GM12878 (cell line): ENCODE measurements around the gene PTK7. TPM values are rescaled to one million over a fixed set of nuclear protein-coding genes. Genes with fewer than 3 reads are reported as not detected.
A peak's percentile ranks its signal among the peaks of the same experiment; 100 is the strongest.

Experiments
- ATAC-seq: fragments of 200-7000 bp; cut with Tn5 transposase; 3 replicates; pipeline ENCODE4 v1.9.1; 2020; ENCODE audit warnings: mild to moderate bottlenecking, moderate library complexity
- BruUV-seq: library from RNA; stranded (reverse); fragments of 400-500 nt; replicated peaks from 2 replicates; lab custom pipeline; 2021; lab: Mats Ljungman, UMichigan
- CTCF ChIA-PET: fragments of 300-600 bp; sonication (Branson Sonifier 250); formaldehyde crosslinking; extraction: SDS; loops from one replicate; lab custom pipeline; 2021; ENCODE audit warnings: inconsistent platforms; lab: Yijun Ruan, JAX
- POLR2A ChIA-PET: fragments of 350-600 bp; formaldehyde crosslinking; extraction: SDS; loops from one replicate; lab custom pipeline; 2021; ENCODE audit warnings: inconsistent platforms; lab: Charles Lee
- RAD21 ChIA-PET: fragments of 300-600 bp; sonication (Branson Sonifier 250); formaldehyde crosslinking; loops from one replicate; lab custom pipeline; 2023; ENCODE audit warnings: antibody characterized with exemption; ENCODE audit not compliant: unreplicated experiment; lab: Charles Lee
- SMC1A ChIA-PET: fragments of 300-600 bp; sonication (Branson Sonifier 250); formaldehyde crosslinking; loops from one replicate; lab custom pipeline; 2023; ENCODE audit not compliant: unreplicated experiment, uncharacterized antibody; lab: Charles Lee
- DNase-seq: peaks from one replicate; pipeline ENCODE4 v3.0.0-alpha.2; 2011; ENCODE audit warnings: low read depth, low spot score
- FAIRE-seq: peaks from 3 replicates; lab custom pipeline; 2011; peaks lifted over from hg19 to GRCh38; lab: Jason Lieb, UNC
- H2AFZ ChIP-seq: 2 replicates; pipeline ENCODE4 v1.6.0; 2011; ENCODE audit warnings: low read depth, low read length, control low read depth; ENCODE audit not compliant: control insufficient read depth
- H3K27ac ChIP-seq: 2 replicates; pipeline ENCODE4 v1.5.1; 2011; ENCODE audit warnings: control low read depth; ENCODE audit not compliant: control insufficient read depth, insufficient read depth
- H3K27me3 ChIP-seq, 2 experiments: replicated peaks in 1 of 2; 2 replicates each; pipeline versions ENCODE4 v1.6.0 to v1.6.1; 2011; ENCODE audit warnings: low read length in 1 of 2; ENCODE audit not compliant: control insufficient read depth in 2 of 2, insufficient read depth in 2 of 2
- H3K36me3 ChIP-seq, 2 experiments: 2 replicates each; pipeline ENCODE4 v1.5.1; 2011; ENCODE audit warnings: low read length in 1 of 2; ENCODE audit not compliant: control insufficient read depth in 2 of 2, insufficient read depth in 2 of 2
- H3K4me1 ChIP-seq: 2 replicates; pipeline ENCODE4 v1.6.1; 2011; ENCODE audit warnings: mild to moderate bottlenecking, low read length, moderate library complexity, mixed read lengths; ENCODE audit not compliant: control insufficient read depth, insufficient read depth
- H3K4me2 ChIP-seq: 2 replicates; pipeline ENCODE4 v1.6.0; 2011; ENCODE audit warnings: control low read depth; ENCODE audit not compliant: control insufficient read depth, insufficient read depth
- H3K4me3 ChIP-seq: fragments of 200-600 bp; sonication (generic); 2 replicates; pipeline ENCODE4 v1.5.1; 2016
- H3K79me2 ChIP-seq: 2 replicates; pipeline ENCODE4 v1.6.0; 2011; ENCODE audit warnings: low read length; ENCODE audit not compliant: control insufficient read depth, insufficient read depth
- H3K9ac ChIP-seq: 2 replicates; pipeline ENCODE4 v1.8.0; 2011; ENCODE audit warnings: low read length, control low read depth, mixed read lengths; ENCODE audit not compliant: control insufficient read depth, insufficient read depth
- H3K9me3 ChIP-seq: replicated peaks from 3 replicates; pipeline ENCODE4 v1.5.1; 2011; ENCODE audit warnings: mild to moderate bottlenecking, low read length; ENCODE audit not compliant: control insufficient read depth, insufficient read depth
- H4K20me1 ChIP-seq: 2 replicates; pipeline ENCODE4 v1.6.0; 2011; ENCODE audit not compliant: control insufficient read depth, insufficient read depth
- HCFC1 ChIP-seq: fragments of 150-350 bp; IDR thresholded peaks from 2 replicates; pipeline ENCODE4 v1.6.1; 2014; ENCODE audit warnings: low read length
- IRF5 ChIP-seq: fragments of 450-650 bp; IDR thresholded peaks from 2 replicates; pipeline ENCODE4 v1.6.1; 2017; ENCODE audit warnings: borderline replicate concordance
- KDM1A ChIP-seq: fragments of 200-600 bp; sonication (generic); IDR thresholded peaks from 2 replicates; pipeline ENCODE4 v1.6.1; 2016; ENCODE audit warnings: borderline replicate concordance
- KLF5 ChIP-seq: fragments of 450-650 bp; IDR thresholded peaks from 2 replicates; pipeline ENCODE4 v1.6.1; 2014; ENCODE audit warnings: mild to moderate bottlenecking; ENCODE audit not compliant: partially characterized antibody
- MAX ChIP-seq: IDR thresholded peaks from 2 replicates; pipeline ENCODE4 v1.6.1; 2012; ENCODE audit warnings: low read depth, low read length, improper control_type of control experiment
- MXI1 ChIP-seq: fragments of 150-350 bp; IDR thresholded peaks from 2 replicates; pipeline ENCODE4 v1.6.1; 2011; ENCODE audit warnings: low read depth, mild to moderate bottlenecking, inconsistent platforms, low read length, improper control_type of control experiment
- POLR2A ChIP-seq: IDR thresholded peaks from 2 replicates; pipeline ENCODE4 v1.6.1; 2011; ENCODE audit warnings: low read depth, mild to moderate bottlenecking, low read length
- SREBF1 ChIP-seq: IDR thresholded peaks from 2 replicates; pipeline ENCODE4 v1.6.1; 2012; ENCODE audit warnings: mild to moderate bottlenecking, low read length
- SREBF2 ChIP-seq: IDR thresholded peaks from 2 replicates; pipeline ENCODE4 v1.6.1; 2012; ENCODE audit warnings: mild to moderate bottlenecking, low read length
- SRF ChIP-seq, 2 experiments: IDR thresholded peaks; 2 replicates each; pipeline ENCODE4 v1.6.1; 2011; ENCODE audit warnings: low read depth in 2 of 2, low read length in 2 of 2, mild to moderate bottlenecking in 1 of 2, moderate library complexity in 1 of 2
- ZNF207 ChIP-seq: fragments of 450-650 bp; IDR thresholded peaks from 2 replicates; pipeline ENCODE4 v1.6.1; 2014; ENCODE audit warnings: antibody characterized with exemption, mild to moderate bottlenecking, borderline replicate concordance
- ZNF274 ChIP-seq: IDR thresholded peaks from one replicate; pipeline ENCODE4 v1.8.0; 2011; ENCODE audit not compliant: insufficient read length, insufficient read depth
- ZSCAN29 ChIP-seq: fragments of 450-650 bp; IDR thresholded peaks from 2 replicates; pipeline ENCODE4 v1.6.1; 2017; ENCODE audit warnings: mild to moderate bottlenecking, moderate library complexity
- WGBS: methylation state at CpG from one replicate; pipeline ENCODE4 v1.1.6; 2016; ENCODE audit warnings: low lambda C conversion rate; ENCODE audit not compliant: insufficient replicate concordance, insufficient coverage; ENCODE audit errors: missing lambda C conversion rate; 5-methylcytosine and 5-hydroxymethylcytosine counted together
- in situ Hi-C: fragments of 300-500 bp; cut with MboI; formaldehyde crosslinking; loops from 9 replicates; pipeline ENCODE4 v1.14.3; 2018; ENCODE audit warnings: mixed read lengths
- intact Hi-C: fragments of 100-400 bp; cut with micrococcal nuclease; formaldehyde crosslinking; loops from one replicate; pipeline ENCODE4 v1.14.2; 2022; ENCODE audit not compliant: unreplicated experiment
- polyA plus RNA-seq, 11 experiments: library from polyadenylated mRNA; depleted of rRNA in 4 of 11; unstranded in 6 of 11; stranded (reverse) in 5 of 11; fragments of >200 nt; fragmentation: Nextera tagmentation in 4 of 11; fragmentation: Illumina TruSeq in 1 of 11; extraction: Ambion mirVana in 4 of 11; extraction: Trizol in 1 of 11; gene quantifications; 1 replicate in 1 of 11; 2 replicates in 10 of 11; pipeline versions ENCODE4 v1.2.1 to v1.2.3, GENCODE V29; 2011 to 2016; ENCODE audit warnings: inconsistent platforms in 2 of 11, missing spikeins in 2 of 11, low read depth in 1 of 11
- total RNA-seq, 4 experiments: library from RNA; depleted of rRNA in 3 of 4; stranded (reverse); fragments of >200 nt in 3 of 4; fragmentation: Illumina TruSeq in 1 of 4; extraction: Trizol in 1 of 4; gene quantifications; 2 replicates each; pipeline versions ENCODE4 v1.2.1 to v1.2.3, GENCODE V29; 2013 to 2021
- TF ChIP-seq, protein P1 (sequence below): IDR thresholded peaks from 2 replicates; pipeline ENCODE4 v1.6.1; 2012; ENCODE audit warnings: low read length, inconsistent platforms

PTK7 gene
- total and polyA plus RNA-seq, 10 of the 15 experiments (the other 5 are each of a cell fraction or from before 2014, with no cell fraction given): 0.18 to 14.4 (median 3.3) TPM; not detected in 1

GRCh38 chr6:43096451-43097097 is 20.5 kb downstream of the PTK7 start:
- intact Hi-C loops (no loop called here), in situ Hi-C loops (no loop called here)
- ChIA-PET POLR2A (interaction anchor here (0.5 to 3.2 kb wide), 9 partner anchors 10 to 904 kb away, joined by 3 to 12 read pairs (median 3); no protein-coding TSS in a partner anchor), CTCF (interaction anchor here (0.6 to 2.2 kb wide), 7 partner anchors 12 to 311 kb away, joined by 3 to 9 read pairs (median 3); no protein-coding TSS in a partner anchor), SMC1A (interaction anchor here (1.0 to 3.2 kb wide), 7 partner anchors 10 to 47 kb away, joined by 3 to 20 read pairs (median 3); partner anchors contain the start of gene CUL7), RAD21 (interaction anchor here (1.0 to 3.1 kb wide), 6 partner anchors 10 to 196 kb away, joined by 3 to 12 read pairs (median 4); partner anchors contain the start of genes KLC4 and MRPL2)
- DNase-seq: no peak
- Histone ChIP-seq H3K9me3 (no peaks in the 10 kb centered on the region), H3K27me3 (no peaks in the 10 kb centered on the region), H3K4me1 (peaks cover 19% of the 10 kb centered on the region), H3K36me3 (no peaks in the 10 kb centered on the region), H3K27ac (peak overlapping the region; percentile 57), H3K79me2 (no peaks in the 10 kb centered on the region), H3K4me3 (peak overlapping the region; percentile 9; the same call in 1 of the 2 replicates), H4K20me1 (no peaks in the 10 kb centered on the region), H3K4me2 (peak overlapping the region; percentile 51), H2AFZ (peak overlapping the region; percentile 83), H3K9ac (peak overlapping the region; percentile 53)
- 50% methylated on average over 8 of the region's 8 CpGs for WGBS
- ATAC-seq: peak; percentile 72
- no TSS peak for BruUV-seq
- TF ChIP-seq MXI1 (no peak), ZNF207 (no peak), SRF (IDR thresholded peaks at IDR 0.05; ENCODE audit: low read depth in 2 of 2, low read length in 2 of 2) (no peak), POLR2A (peak; percentile 81)
- no peak for FAIRE-seq

DNA sequence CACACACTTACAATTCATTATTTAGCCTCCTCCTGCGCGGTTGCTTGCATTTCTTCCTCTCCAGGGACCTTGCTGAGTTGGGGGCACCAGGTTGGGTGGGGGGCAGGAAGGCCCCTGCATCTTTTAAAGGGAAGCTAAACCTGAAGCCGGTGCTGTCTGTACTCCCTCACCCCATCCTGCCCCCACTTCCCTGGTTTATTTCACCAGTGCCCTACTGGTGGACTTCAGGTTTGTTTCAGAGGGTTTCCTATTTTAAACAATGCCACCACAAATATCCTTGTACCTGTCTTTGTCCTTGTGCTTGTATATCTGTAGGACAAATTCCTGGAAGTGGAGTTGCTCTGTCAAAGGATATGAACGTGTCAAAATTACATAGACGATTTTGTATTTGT is 21.0 kb downstream of the PTK7 start:
- FAIRE-seq (no peak), DNase-seq (no peak), ATAC-seq (peak; percentile 29)
- Histone ChIP-seq H3K27ac (peak overlapping the region; percentile 57; the same call in 1 of the 2 replicates), H3K4me1 (peaks cover 19% of the 10 kb centered on the region), H3K9ac (peak overlapping the region; percentile 53; the same call in 1 of the 2 replicates), H2AFZ (peak overlapping the region; percentile 83), H3K27me3 (no peaks in the 10 kb centered on the region), H4K20me1 (no peaks in the 10 kb centered on the region), H3K36me3 (no peaks in the 10 kb centered on the region), H3K9me3 (no peaks in the 10 kb centered on the region), H3K4me3 (no peak overlapping the region), H3K79me2 (no peaks in the 10 kb centered on the region), H3K4me2 (peak overlapping the region; percentile 51)
- SMC1A ChIA-PET: interaction anchor here (1.0 to 3.2 kb wide), 6 partner anchors 10 to 50 kb away, joined by 3 to 20 read pairs (median 3); no protein-coding TSS in a partner anchor
- POLR2A ChIA-PET: interaction anchor here (0.5 to 3.2 kb wide), 8 partner anchors 10 to 168 kb away, joined by 3 to 12 read pairs (median 3); partner anchors contain the start of gene CNPY3
- in situ Hi-C loops: no loop called here
- RAD21 ChIA-PET: interaction anchor here (1.0 to 3.1 kb wide), 6 partner anchors 11 to 196 kb away, joined by 3 to 12 read pairs (median 4); partner anchors contain the start of genes KLC4 and MRPL2
- CTCF ChIA-PET: interaction anchor here (1.1 to 2.2 kb wide), 6 partner anchors 8 to 50 kb away, joined by 3 to 9 read pairs (median 4); no protein-coding TSS in a partner anchor
- no TSS peak for BruUV-seq
- intact Hi-C loops: no loop called here
- WGBS: 75% methylated on average over 5 of the region's 5 CpGs
- TF ChIP-seq IRF5: no peak
- no peak for TF ChIP-seq KDM1A
- no peak for TF ChIP-seq HCFC1
- no peak for TF ChIP-seq SREBF2
- TF ChIP-seq, protein P1, sequence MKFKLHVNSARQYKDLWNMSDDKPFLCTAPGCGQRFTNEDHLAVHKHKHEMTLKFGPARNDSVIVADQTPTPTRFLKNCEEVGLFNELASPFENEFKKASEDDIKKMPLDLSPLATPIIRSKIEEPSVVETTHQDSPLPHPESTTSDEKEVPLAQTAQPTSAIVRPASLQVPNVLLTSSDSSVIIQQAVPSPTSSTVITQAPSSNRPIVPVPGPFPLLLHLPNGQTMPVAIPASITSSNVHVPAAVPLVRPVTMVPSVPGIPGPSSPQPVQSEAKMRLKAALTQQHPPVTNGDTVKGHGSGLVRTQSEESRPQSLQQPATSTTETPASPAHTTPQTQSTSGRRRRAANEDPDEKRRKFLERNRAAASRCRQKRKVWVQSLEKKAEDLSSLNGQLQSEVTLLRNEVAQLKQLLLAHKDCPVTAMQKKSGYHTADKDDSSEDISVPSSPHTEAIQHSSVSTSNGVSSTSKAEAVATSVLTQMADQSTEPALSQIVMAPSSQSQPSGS: no peak
- TF ChIP-seq MAX: no peak
- no peak for TF ChIP-seq SREBF1
- TF ChIP-seq ZNF274: no peak
- no peak for TF ChIP-seq ZSCAN29
- TF ChIP-seq KLF5: no peak
